GM10847 (cell line): ENCODE results near the gene AMZ2.
A peak's percentile ranks its signal among the peaks of the same experiment; 100 is the strongest.

Experiments
- POLR2A ChIP-seq: IDR thresholded peaks from 2 replicates; pipeline ENCODE4 v1.6.1; 2011; ENCODE audit not compliant: insufficient read length; ENCODE audit errors: extremely low read depth

AMZ2 gene

GRCh38 chr17:68247445-68248198 is at the start of gene AMZ2:
AMZ2 (plus strand) TSS chr17:68248043; CDS start chr17:68250188, 2,145 bp downstream.
- TF ChIP-seq POLR2A, result peak; percentile 78

- TF ChIP-seq POLR2A, result no peak
Observed at GRCh38 chr17:68198931-68199836, 48.7 kb upstream of the AMZ2 start.

GRCh38 chr17:68199837-68200688 is 47.8 kb upstream of the AMZ2 start:
- TF ChIP-seq POLR2A, result no peak

- no peak for TF ChIP-seq POLR2A
Observed at GRCh38 chr17:68200689-68201417, 47.0 kb upstream of the AMZ2 start.

- TF ChIP-seq POLR2A, result no peak
Observed at GRCh38 chr17:68204736-68205135, 43.1 kb upstream of the AMZ2 start.

GRCh38 chr17:68205251-68205807 is 42.5 kb upstream of the AMZ2 start:
- TF ChIP-seq POLR2A, result peak; percentile 61

GRCh38 chr17:68205808-68206720 is 41.8 kb upstream of the AMZ2 start:
- no peak for TF ChIP-seq POLR2A

- no peak for TF ChIP-seq POLR2A
Observed at GRCh38 chr17:68207651-68208253, 40.1 kb upstream of the AMZ2 start.

- no peak for TF ChIP-seq POLR2A
Observed at GRCh38 chr17:68210570-68211315, 37.1 kb upstream of the AMZ2 start.

GRCh38 chr17:68221786-68222185 is 26.1 kb upstream of the AMZ2 start:
- no peak for TF ChIP-seq POLR2A

- TF ChIP-seq POLR2A, result no peak
Observed at GRCh38 chr17:68222606-68223005, 25.2 kb upstream of the AMZ2 start.

- no peak for TF ChIP-seq POLR2A
Observed at GRCh38 chr17:68228817-68229570, 18.8 kb upstream of the AMZ2 start.

GRCh38 chr17:68229619-68230018 is 18.2 kb upstream of the AMZ2 start:
- TF ChIP-seq POLR2A, result no peak
